Adipocyte (in vitro differentiated cells): ENCODE results near the gene SNORC.

ENCODE experiments used
- DNase-seq: peaks from one replicate; pipeline ENCODE4 v3.0.0-alpha.2; 2015; ENCODE audit warnings: low read depth
- H3K27me3 ChIP-seq: replicated peaks from 2 replicates; pipeline ENCODE4 v1.7.0; 2013; ENCODE audit warnings: mild to moderate bottlenecking, low read length, moderate library complexity; ENCODE audit not compliant: control insufficient read depth, insufficient read depth
- H3K36me3 ChIP-seq: 2 replicates; pipeline ENCODE4 v1.7.0; 2013; ENCODE audit warnings: low read length, mild to moderate bottlenecking, moderate library complexity; ENCODE audit not compliant: control insufficient read depth, insufficient read depth, severe bottlenecking
- H3K4me1 ChIP-seq: 2 replicates; pipeline ENCODE4 v1.7.0; 2013; ENCODE audit warnings: mild to moderate bottlenecking, low read length, moderate library complexity; ENCODE audit not compliant: control insufficient read depth, insufficient read depth
- H3K4me3 ChIP-seq: 2 replicates; pipeline ENCODE4 v1.7.0; 2013; ENCODE audit warnings: mild to moderate bottlenecking, low read length, moderate library complexity
- H3K9ac ChIP-seq: 2 replicates; pipeline ENCODE4 v1.7.0; 2013; ENCODE audit warnings: mild to moderate bottlenecking, low read length, moderate library complexity
- H3K9me3 ChIP-seq: 2 replicates; pipeline ENCODE4 v1.7.0; 2013; ENCODE audit warnings: mild to moderate bottlenecking, low read length, moderate library complexity; ENCODE audit not compliant: control insufficient read depth

SNORC gene

DNA sequence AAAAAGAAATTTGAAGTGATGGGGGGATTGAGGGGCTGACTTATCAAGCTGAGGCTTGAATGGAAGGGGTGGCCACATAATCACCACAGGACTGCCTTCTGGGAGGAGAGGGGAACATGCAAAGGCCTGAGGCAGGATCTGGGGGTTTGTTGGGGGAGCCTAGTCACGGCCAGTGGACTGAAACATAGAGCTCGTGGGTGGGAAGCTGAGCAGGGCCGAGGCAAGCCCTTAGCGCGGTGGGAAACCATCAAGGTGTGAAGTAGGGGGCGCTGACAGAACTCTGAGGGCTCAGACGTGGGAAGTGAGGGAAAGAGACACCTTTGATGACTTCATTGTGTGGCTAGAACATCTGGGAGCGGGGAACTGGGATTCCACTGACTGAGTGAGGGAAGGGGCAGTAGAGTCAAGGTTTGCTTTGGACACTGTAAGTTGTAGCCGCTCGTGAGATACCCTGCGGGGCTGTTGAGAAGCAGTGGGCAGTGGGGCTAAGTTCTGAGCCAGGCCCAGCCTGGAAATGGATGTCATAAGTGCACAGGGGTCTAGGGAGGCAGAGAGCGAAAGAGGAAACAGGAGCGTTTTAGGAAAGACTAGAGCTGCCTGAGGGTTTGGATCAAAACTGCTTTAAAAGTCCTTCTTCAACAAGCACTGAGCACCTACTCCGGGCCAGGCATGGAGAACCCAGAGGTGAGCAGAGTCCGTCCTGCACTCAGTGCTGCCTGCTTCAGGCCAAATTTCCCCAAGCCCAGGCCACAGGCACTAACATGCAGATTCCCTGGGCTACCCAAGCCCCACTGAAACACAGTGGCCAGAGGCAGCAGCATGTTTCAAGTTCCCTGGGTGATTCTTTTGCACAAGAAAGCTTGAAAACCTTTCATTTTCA lies 686 bp upstream of the SNORC start:
- H3K9ac ChIP-seq: no peak overlapping the region
- H3K36me3 ChIP-seq: peaks cover 5% of the 10 kb centered on the region
- no peaks in the 10 kb centered on the region for H3K27me3 ChIP-seq
- no peak for DNase-seq
- H3K4me1 ChIP-seq: no peaks in the 10 kb centered on the region
- no peaks in the 10 kb centered on the region for H3K9me3 ChIP-seq
- no peak overlapping the region for H3K4me3 ChIP-seq

DNA sequence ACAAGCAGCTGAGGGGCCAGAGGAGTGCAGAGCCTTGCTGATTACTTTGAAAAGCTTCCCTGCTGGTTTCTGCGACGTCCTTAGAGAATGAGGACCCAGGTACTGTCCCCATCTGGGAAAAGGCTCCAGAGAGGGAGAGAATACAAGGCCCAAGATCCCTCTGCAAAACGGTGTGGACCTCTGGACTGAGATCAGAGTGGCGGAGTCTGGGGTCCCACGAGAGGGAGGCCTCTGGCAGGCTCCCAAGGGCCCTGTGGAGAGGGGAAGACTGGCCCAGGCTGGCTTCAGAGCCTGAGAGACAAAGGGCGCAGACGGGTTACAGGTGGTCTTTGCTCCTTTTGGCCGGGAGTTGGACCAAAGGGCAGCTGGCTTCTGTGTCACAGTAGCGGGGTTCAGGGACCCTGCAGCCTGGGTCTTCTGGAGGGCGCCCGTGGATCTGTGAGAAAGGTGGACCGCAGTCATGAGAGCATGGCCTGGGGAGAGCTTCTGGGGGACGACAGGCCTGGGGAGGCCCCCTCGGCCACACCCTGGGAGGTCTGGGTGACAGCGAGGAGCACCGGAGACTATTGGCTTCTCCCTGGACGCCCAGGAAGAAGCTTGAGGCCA lies 805 bp downstream of the SNORC start:
- no peaks in the 10 kb centered on the region for H3K27me3 ChIP-seq
- no peak for DNase-seq

DNA sequence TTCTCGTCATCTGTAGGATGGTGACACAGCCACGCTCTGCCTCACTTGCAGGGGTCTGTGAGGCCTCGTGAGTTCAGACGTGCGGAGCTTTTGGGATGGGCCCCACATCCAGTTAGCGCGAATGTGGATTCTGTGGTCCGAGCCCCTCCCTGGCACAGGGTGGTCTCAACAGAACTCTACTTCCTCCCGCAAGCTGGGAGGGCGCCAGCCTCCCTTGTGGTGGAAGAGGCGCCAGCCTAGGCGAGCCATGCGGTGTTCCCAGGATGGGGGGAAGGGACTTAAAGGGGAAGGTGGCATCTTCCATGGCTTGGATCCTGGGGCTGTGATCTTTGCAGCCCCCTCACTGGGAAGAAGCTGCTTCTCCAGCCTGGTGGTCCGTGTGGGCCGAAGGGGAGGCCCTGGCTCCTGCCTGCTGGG lies 1.4 kb downstream of the SNORC start:
- no peaks in the 10 kb centered on the region for H3K4me1 ChIP-seq
- H3K36me3 ChIP-seq: peaks cover 5% of the 10 kb centered on the region
- H3K4me3 ChIP-seq: no peak overlapping the region
- H3K27me3 ChIP-seq: no peaks in the 10 kb centered on the region
- H3K9me3 ChIP-seq: no peaks in the 10 kb centered on the region
- no peak for DNase-seq
- no peak overlapping the region for H3K9ac ChIP-seq

More for the DNA sequence above, 805 bp downstream of the SNORC start:
- no peaks in the 10 kb centered on the region for H3K9me3 ChIP-seq
- H3K4me3 ChIP-seq: no peak overlapping the region
- peaks cover 5% of the 10 kb centered on the region for H3K36me3 ChIP-seq
- no peaks in the 10 kb centered on the region for H3K4me1 ChIP-seq
- no peak overlapping the region for H3K9ac ChIP-seq

DNA sequence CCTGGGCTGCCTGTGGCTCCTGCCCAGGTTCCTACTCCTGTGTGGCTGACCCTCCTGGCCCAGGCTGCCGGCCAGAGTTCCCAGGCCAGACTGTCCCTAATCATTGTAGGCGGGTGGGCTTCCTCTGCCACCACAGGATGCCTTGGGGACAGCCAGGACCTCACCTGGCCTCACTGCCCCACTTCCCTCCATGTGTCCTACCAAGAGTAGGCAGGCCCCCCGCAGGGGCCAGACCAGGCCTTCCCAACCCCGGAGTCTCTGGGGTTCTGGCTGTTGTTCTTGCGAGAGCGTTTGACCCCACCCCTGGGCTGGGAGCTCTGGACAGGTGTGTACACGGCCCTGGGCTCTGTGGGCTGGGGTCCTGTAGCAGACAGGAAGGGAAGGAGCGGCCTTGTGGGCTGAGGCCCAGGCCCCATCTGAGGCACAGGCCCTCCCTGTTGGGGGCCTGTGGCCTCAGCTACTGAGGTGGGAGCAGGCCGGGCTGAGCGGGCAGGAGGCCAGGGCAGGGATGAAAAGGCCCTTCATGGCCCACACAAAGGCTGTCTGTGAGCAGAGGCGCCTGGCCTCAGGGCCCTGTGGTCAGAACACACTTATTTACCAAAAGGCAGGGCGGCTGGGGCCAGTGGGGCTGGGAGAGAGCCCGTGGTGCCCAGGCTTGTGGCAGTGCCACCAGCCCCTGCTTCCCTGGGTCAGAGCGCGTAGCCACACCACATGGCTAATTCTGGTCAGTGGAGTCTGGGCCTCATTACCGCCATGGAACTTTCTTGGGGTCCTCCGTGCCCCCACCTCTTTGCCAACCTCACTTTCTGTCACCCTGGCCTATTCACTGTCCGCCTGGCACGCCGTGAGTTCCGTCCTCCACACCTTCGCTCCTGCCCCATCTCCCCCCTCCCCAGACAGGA lies 2.0 kb downstream of the SNORC start:
- no peak overlapping the region for H3K4me3 ChIP-seq
- H3K4me1 ChIP-seq: no peaks in the 10 kb centered on the region
- H3K9me3 ChIP-seq: no peaks in the 10 kb centered on the region
- peaks cover 5% of the 10 kb centered on the region for H3K36me3 ChIP-seq
- H3K27me3 ChIP-seq: no peaks in the 10 kb centered on the region
- no peak for DNase-seq
- no peak overlapping the region for H3K9ac ChIP-seq

DNA sequence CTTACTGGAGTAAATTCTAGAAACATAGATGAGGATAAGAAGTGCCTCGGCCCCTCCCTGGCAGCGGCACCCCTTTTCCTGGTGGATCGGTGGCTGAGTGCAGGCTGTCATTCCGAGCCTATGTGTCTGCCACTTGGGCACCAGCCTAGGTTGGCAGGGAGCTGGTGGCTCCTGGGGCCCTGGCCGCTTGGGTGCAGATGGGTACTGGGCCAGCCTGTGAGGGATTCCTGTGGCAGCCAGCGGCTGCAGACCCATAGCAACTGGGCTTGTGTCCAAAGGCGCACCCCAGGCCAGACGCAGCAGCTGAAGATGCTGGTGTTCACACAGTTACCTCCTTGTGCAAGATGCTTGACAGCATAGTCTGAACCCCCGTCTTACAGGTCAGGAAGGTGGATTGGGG lies 2.8 kb downstream of the SNORC start:
- DNase-seq: no peak
- no peak overlapping the region for H3K9ac ChIP-seq
- H3K4me1 ChIP-seq: no peaks in the 10 kb centered on the region
- no peak overlapping the region for H3K4me3 ChIP-seq
- no peaks in the 10 kb centered on the region for H3K9me3 ChIP-seq
- H3K36me3 ChIP-seq: no peaks in the 10 kb centered on the region
- no peaks in the 10 kb centered on the region for H3K27me3 ChIP-seq

DNA sequence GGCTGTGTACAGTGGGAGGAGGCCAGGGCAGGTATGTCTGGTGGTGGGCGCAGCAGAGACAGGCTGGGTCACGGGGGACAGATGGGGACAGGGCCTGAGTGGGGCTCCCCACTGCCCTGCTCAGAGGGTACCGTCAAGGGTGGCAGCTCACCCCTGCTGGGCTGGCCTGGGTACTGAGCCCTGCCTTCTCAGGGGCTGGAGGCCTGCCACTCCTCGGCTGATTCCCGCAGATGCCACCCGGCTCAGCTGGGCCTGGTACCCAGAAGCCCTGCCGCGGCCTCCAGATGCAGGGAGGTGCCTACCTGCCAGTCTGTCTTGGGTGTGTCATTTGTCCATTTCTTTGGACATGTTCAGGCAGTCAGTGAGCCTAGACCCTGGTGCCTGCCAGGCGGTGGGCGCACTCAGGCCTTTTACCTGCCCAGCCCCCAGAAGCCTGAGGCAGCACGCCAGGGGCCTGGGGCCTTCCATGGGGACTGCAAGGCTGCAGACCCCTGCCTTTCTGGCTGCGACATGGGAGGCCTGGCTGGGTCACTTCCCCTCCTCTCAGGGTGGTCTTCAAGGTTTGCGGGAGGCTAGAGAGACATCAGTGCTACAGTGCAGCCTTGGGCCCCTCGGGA lies 3.3 kb downstream of the SNORC start:
- DNase-seq: no peak
- Histone ChIP-seq H3K9me3 (no peaks in the 10 kb centered on the region), H3K4me1 (no peaks in the 10 kb centered on the region), H3K4me3 (no peak overlapping the region), H3K27me3 (no peaks in the 10 kb centered on the region), H3K9ac (no peak overlapping the region), H3K36me3 (no peaks in the 10 kb centered on the region)

DNA sequence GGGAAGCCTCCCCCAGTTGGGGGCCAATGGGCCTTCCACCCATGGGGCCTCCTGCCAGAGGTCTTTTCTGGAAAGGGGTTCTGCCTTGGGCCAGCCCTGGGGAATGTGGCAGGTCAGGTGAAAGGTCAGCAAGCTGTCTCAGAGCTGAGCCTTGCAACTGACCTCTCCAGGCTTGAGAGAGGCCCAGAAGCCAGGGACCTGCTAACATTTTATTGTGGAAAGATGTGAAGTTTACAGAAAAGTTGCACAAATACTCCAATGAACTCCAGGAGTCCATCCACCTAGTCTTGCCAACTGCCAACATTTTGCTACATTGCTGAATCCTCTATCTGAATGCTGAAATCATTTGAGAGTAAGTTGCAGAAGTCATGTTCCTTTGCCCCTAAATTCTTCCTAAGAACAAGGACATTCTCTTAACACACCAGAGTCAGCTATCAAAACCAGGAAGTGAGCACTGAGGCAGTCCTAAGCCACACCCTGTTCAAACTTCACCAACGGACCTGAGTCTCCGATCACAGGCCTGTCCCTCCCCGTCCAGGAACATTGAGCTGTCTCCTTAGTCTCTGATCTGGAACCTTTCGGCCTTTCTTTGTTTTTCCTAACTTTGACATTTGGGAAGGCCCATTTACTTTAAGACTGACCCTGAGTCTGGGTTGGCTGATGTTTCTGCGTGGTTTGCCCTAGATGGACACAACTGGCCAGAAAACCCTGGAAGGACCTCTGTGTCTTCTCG lies 4.0 kb downstream of the SNORC start:
- no peak for DNase-seq

DNA sequence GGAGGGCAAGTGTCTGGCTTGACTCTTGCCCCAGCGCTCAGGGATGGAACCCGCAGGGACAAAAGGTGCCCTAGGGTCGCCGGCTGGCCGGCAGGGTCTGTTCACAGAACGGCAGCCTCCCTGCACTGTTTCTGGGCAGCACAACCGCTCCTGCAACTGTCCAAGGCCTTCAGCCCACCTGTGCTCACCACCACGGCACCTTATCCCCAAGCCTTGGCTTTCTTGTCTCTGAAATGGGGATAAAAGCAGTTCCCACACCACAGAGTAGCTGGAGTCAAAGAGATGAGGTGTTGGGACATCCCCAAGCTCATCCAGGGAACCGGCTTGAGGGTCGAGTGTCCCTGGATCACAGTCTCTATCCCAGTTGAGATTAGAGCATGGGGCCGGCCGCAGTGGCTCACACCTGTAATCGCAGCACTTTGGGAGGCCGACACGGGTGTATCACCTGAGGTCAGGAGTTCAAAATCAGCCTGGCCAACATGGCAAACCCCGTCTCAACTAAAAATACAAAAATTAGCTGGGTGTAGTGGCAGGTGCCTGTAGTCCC lies 4.7 kb downstream of the SNORC start:
- no peaks in the 10 kb centered on the region for H3K36me3 ChIP-seq
- H3K9ac ChIP-seq: no peak overlapping the region
- H3K4me1 ChIP-seq: no peaks in the 10 kb centered on the region
- H3K4me3 ChIP-seq: no peak overlapping the region
- H3K27me3 ChIP-seq: no peaks in the 10 kb centered on the region
- no peaks in the 10 kb centered on the region for H3K9me3 ChIP-seq
- no peak for DNase-seq

More for the DNA sequence above, 4.0 kb downstream of the SNORC start:
- Histone ChIP-seq H3K27me3 (no peaks in the 10 kb centered on the region), H3K4me3 (no peak overlapping the region), H3K4me1 (no peaks in the 10 kb centered on the region), H3K36me3 (no peaks in the 10 kb centered on the region), H3K9me3 (no peaks in the 10 kb centered on the region), H3K9ac (no peak overlapping the region)

DNA sequence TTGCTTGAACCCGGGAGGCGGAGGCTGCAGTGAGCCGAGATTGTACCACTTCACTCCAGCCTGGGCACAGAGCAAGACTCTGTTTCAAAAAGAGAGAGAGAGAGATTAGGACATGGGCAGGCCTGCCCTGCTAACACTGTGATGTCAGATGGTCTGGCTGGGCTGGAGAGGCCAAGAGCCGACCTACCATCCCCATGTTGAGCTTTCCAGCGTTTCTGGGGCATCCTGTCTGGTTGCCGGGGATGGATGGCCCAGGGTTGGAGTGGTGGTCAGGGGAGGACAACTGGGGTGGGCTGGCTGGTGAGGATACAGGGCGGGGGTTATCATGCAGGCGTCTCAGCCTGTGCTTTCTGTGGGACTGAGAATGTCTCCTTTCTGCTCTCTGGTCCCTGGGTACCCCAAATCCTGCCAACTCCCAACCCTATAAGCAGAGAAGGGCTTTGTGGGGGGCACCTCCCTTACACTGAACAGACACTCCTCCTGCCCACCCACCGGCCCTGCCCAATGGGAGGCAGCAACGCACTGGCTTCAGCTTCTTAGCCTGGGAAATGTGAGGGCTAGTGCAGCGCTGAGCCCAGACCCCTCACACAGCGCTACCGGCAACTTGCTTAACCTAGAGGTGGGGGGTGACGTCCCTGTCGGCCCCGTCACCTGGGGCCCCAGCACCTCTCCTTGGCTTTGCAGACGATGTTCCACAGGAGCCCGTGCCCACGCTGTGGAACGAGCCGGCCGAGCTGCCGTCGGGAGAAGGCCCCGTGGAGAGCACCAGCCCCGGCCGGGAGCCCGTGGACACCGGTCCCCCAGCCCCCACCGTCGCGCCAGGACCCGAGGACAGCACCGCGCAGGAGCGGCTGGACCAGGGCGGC lies 5.4 kb downstream of the SNORC start:
- no peak for DNase-seq
- Histone ChIP-seq H3K4me3 (no peak overlapping the region), H3K27me3 (no peaks in the 10 kb centered on the region), H3K9me3 (no peaks in the 10 kb centered on the region), H3K4me1 (no peaks in the 10 kb centered on the region), H3K9ac (no peak overlapping the region), H3K36me3 (no peaks in the 10 kb centered on the region)
